GM12872 (cell line): Measurements from ENCODE around the gene TTC39B.

Experiments
- TF ChIP-seq, protein P1 (sequence below): IDR thresholded peaks from 3 replicates; pipeline ENCODE4 v1.5.1; 2011; ENCODE audit warnings: low read depth, mild to moderate bottlenecking, low read length, moderate library complexity; ENCODE audit not compliant: insufficient read depth

TTC39B gene

DNA sequence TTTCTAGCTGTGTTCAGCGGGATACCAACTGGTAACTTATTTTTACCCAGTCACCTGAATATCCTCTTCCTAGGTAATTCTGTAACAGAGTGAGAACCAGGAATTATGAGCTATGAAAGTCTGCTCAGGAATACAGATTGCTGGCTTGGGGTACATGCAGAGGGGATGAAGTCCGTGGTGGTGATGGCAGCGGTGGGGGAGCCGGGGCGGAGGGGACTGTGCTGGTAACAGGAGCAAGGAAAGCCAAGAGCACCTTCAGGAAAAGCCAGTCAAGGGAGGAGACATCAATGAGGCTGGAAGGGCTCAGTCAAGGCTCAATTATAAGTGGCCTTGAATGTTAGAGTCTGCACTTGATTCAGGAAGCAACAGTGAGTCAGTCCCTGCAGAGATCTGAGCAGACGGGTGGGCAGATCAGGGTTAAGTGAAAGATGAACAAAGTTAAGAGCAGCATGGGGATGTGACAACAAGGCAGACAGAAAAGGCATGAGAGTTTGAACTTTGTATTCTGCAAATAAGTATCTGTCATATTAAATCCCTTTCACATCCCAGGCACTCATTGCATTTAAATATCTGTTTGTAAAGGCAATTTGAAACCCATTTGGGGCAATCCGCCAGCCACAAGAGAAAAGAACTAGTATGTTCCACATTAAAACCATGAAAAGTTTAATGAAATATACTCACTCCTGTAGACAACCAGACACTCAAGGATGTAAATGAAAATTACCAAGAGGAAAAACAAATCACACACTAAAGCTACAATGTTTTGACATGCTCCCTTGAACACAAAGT, 101.2 kb downstream of the TTC39B start:
- TF ChIP-seq, protein P1, sequence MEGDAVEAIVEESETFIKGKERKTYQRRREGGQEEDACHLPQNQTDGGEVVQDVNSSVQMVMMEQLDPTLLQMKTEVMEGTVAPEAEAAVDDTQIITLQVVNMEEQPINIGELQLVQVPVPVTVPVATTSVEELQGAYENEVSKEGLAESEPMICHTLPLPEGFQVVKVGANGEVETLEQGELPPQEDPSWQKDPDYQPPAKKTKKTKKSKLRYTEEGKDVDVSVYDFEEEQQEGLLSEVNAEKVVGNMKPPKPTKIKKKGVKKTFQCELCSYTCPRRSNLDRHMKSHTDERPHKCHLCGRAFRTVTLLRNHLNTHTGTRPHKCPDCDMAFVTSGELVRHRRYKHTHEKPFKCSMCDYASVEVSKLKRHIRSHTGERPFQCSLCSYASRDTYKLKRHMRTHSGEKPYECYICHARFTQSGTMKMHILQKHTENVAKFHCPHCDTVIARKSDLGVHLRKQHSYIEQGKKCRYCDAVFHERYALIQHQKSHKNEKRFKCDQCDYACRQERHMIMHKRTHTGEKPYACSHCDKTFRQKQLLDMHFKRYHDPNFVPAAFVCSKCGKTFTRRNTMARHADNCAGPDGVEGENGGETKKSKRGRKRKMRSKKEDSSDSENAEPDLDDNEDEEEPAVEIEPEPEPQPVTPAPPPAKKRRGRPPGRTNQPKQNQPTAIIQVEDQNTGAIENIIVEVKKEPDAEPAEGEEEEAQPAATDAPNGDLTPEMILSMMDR = no peak

DNA sequence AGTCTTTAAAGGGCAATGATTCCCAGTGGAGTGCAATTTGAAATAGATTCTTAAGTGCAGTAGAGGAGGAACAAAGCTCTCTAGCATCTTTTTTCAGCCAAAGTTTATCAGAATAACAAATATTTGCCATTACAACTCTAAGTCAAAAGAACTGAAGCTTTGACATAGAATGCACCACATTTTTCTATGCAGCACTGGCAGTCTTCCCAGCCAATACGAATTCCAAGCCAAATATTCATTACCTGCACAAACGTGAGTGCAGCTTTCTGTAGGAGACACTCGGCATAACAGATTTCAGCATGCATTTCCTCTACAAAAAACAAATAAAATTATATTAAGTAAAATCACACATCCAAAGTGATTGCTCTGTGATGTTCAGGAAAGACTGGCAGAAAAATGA, 103.4 kb downstream of the TTC39B start:
- TF ChIP-seq, protein P1 = no peak

DNA sequence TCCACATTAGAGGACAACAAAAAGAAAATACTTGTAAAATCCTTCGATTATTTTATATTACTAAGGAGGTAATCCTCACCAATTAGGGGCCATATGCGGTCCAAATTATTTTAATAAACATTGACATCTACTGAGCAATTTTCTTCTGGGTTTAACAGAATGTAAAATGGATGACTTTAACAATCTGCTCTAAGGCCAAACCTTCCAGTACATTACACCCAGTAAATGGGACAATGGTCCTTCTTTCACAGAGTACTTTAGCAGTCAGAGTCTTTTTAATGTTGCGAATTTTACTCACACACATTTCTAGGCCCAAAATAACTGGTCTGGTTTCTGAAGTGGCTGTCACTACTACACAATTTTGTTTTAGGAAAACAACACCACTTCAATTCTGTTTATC, 106.9 kb downstream of the TTC39B start:
- TF ChIP-seq, protein P1 = no peak

DNA sequence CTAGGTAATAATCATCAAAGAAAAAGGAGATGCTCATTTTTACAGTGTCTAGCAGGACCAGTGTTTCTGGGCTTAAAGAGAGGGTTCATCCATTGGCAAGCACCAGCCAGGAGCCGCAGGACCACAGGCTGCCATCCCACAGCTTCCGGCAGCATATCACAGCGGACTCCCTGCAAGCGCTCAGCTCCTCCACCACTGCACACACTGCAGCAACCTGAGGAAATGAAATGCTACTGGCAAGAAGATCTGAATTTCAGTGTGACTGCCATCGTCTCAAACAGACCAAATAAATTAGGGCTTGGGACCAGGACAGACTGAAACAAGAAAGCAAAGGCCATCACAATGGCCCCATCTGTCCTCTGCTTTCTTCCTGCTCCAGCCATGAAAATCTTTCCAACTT, 114.2 kb downstream of the TTC39B start:
- TF ChIP-seq, protein P1 = no peak

DNA sequence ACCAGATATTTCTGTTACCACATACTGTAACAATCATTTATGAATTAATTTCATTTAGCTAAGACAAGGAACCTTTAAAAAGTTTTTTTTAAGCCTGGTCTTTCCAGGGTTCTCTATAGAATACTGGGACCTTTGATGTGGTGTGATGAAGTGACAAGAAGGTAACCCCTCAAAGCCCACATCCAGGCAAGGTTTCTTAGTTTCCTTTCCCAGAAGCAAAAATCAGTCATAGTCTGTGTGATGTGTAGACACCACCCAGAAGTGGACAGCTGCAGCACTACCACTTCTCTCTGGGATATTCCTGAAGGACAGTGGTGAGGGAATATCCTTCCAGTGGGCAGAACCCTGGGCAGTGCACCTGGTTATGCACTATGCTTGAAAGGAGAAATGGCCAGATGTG, 115.6 kb downstream of the TTC39B start:
- TF ChIP-seq, protein P1 = no peak

DNA sequence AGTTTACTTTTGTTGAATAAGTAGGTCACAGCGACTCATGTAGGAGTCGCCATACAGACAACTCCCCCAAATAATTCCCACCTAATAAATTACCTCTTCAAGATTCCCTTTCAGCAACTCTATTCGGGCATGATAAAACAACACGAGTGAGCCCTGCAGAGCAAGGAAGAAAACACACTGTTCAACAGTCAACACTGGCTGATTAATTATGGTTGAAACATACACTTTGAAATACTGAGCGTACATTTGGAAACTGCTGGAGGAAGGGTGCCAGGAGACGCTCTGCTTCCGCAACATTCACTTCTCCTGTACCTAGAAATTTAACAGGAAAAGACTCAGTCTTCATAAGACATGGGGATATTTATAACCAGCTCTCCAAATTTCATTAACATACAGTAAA, 117.5 kb downstream of the TTC39B start:
- TF ChIP-seq, protein P1 = no peak

DNA sequence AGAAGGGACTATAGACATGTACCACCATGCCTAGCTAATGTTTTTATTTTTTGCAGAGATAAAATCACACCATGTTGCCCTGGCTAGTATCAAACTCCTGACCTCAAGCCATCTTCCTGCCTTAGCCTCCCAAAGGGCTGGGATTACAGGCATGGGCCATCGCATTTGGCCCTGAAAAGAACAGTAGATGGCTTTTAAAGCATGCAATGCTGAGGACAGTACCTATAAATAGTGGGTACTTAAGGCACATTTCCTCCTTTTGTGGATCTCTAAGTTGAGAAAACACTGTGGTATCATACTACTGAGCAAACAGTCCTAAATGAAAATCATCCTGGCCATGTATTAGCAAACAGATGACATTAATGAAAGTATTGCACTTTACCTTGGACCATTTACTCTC, 119.4 kb downstream of the TTC39B start:
- TF ChIP-seq, protein P1 = no peak
